HL-60 (cell line): ENCODE data around the gene NSUN2.
"Not testable (repeated sequence)": the region's sequence is repeated elsewhere in the genome, so short reads cannot be mapped to it uniquely, and the experiment has no call there.

Experiments
- DNase-seq, 2 experiments: peaks; one replicate each; pipeline ENCODE4 v3.0.0-alpha.2; 2010 to 2020; ENCODE audit warnings: low read depth in 1 of 2, low spot score in 1 of 2
- H3K27ac ChIP-seq: fragments of 250-450 bp; sonication (Bioruptor Pico); replicated peaks from 2 replicates; pipeline ENCODE4 v1.5.1; 2020; ENCODE audit warnings: mild to moderate bottlenecking, moderate library complexity
- H3K27me3 ChIP-seq: fragments of 250-450 bp; sonication (Bioruptor Pico); 2 replicates; pipeline ENCODE4 v1.5.1; 2021; ENCODE audit warnings: mild to moderate bottlenecking, moderate library complexity; ENCODE audit not compliant: insufficient read depth, poor library complexity, severe bottlenecking
- H3K4me3 ChIP-seq: replicated peaks from 2 replicates; pipeline ENCODE4 v1.5.1; 2011; ENCODE audit warnings: mild to moderate bottlenecking, control low read depth, low read length; ENCODE audit not compliant: insufficient read depth
- CTCF ChIP-seq: IDR thresholded peaks from one replicate; pipeline ENCODE4 v1.5.1; 2011; ENCODE audit warnings: low read length, control low read depth, inconsistent platforms; ENCODE audit not compliant: insufficient read depth
- GABPA ChIP-seq: IDR thresholded peaks from 2 replicates; pipeline ENCODE4 v1.6.1; 2012; ENCODE audit warnings: low read depth
- POLR2AphosphoS5 ChIP-seq: IDR thresholded peaks from 2 replicates; pipeline ENCODE4 v1.6.1; 2012; ENCODE audit warnings: low read depth
- REST ChIP-seq: IDR thresholded peaks from 2 replicates; pipeline ENCODE4 v1.6.1; 2012; ENCODE audit warnings: low read depth; ENCODE audit not compliant: insufficient replicate concordance
- SPI1 ChIP-seq: IDR thresholded peaks from 2 replicates; pipeline ENCODE4 v1.6.1; 2012; ENCODE audit warnings: low read depth, mild to moderate bottlenecking, borderline replicate concordance

NSUN2 gene

GRCh38 chr5:6649186-6649585 is 16.3 kb upstream of the NSUN2 start:
- Histone ChIP-seq H3K27me3 (no peaks in the 10 kb centered on the region), H3K4me3 (no peak overlapping the region), H3K27ac (no peak overlapping the region)
- no peak for DNase-seq
- TF ChIP-seq POLR2AphosphoS5 (no peak), CTCF (no peak), GABPA (no peak), REST (no peak), SPI1 (no peak)

GRCh38 chr5:6645571-6646362 is 12.9 kb upstream of the NSUN2 start:
- H3K27me3 ChIP-seq, H3K27ac ChIP-seq, H3K4me3 ChIP-seq: not testable (repeated sequence)
- DNase-seq: peak; percentile 32 to 93
- 0 out of 2 replicates have a peak, but pooled peaks have one; percentile 32 for TF ChIP-seq POLR2AphosphoS5

GRCh38 chr5:6644794-6645241 is 12.0 kb upstream of the NSUN2 start:
- DNase-seq: no peak

More at GRCh38 chr5:6644794-6645241, 12.0 kb upstream of the NSUN2 start:
- TF ChIP-seq REST (no peak), SPI1 (no peak), POLR2AphosphoS5 (no peak), CTCF (no peak), GABPA (no peak)
- no peak overlapping the region for H3K27ac ChIP-seq
- no peaks in the 10 kb centered on the region for H3K27me3 ChIP-seq
- H3K4me3 ChIP-seq: no peak overlapping the region
